WTC11 (cell line): Measurements from ENCODE around the gene GLE1. TPM values are rescaled to one million over a fixed set of nuclear protein-coding genes. Genes with fewer than 3 reads are reported as not detected.

Experiments
- ESRRA ChIP-seq: sonication (generic); formaldehyde crosslinking; IDR thresholded peaks from 2 replicates; pipeline ENCODE4 v1.8.1; 2022; ENCODE audit warnings: mild to moderate bottlenecking, missing genetic modification reagents, borderline replicate concordance
- HMGA2 ChIP-seq: fragments of 250-450 bp; sonication (Bioruptor Pico); IDR thresholded peaks from 2 replicates; pipeline ENCODE4 v1.4.0; 2021; ENCODE audit warnings: mild to moderate bottlenecking, moderate library complexity
- JUN ChIP-seq: sonication (generic); formaldehyde crosslinking; IDR thresholded peaks from 2 replicates; pipeline ENCODE4 v1.8.0; 2023; ENCODE audit warnings: mild to moderate bottlenecking, missing genetic modification reagents
- SP1 ChIP-seq: sonication (generic); formaldehyde crosslinking; conservative IDR thresholded peaks from 2 replicates; pipeline ENCODE4 v1.8.1; 2022; ENCODE audit warnings: missing genetic modification reagents
- ZNF396 ChIP-seq: fragments of 250-450 bp; sonication (Bioruptor Pico); IDR thresholded peaks from 2 replicates; pipeline ENCODE4 v1.8.0; 2021; ENCODE audit warnings: mild to moderate bottlenecking, moderate library complexity, borderline replicate concordance
- total RNA-seq: library from RNA; stranded (reverse); gene quantifications from 3 replicates; pipeline ENCODE4 v1.2.3, GENCODE V29; 2021
- TF ChIP-seq, protein P1 (sequence below): fragments of 250-450 bp; sonication (Bioruptor Pico); IDR thresholded peaks from 2 replicates; pipeline ENCODE4 v1.9.0; 2021; ENCODE audit warnings: mild to moderate bottlenecking
- TF ChIP-seq, protein P2 (sequence below): sonication (generic); formaldehyde crosslinking; IDR thresholded peaks from 2 replicates; pipeline ENCODE4 v1.8.1; 2023; ENCODE audit warnings: mild to moderate bottlenecking, missing genetic modification reagents
- TF ChIP-seq, protein P3 (sequence below): fragments of 250-450 bp; sonication (Bioruptor Pico); IDR thresholded peaks from 2 replicates; pipeline ENCODE4 v1.9.0; 2021; ENCODE audit warnings: mild to moderate bottlenecking, borderline replicate concordance
- TF ChIP-seq, protein P4 (sequence below): sonication (generic); formaldehyde crosslinking; IDR thresholded peaks from 2 replicates; pipeline ENCODE4 v1.8.0; 2022; ENCODE audit warnings: missing genetic modification reagents
- TF ChIP-seq, protein P5 (sequence below): sonication (generic); formaldehyde crosslinking; IDR thresholded peaks from 2 replicates; pipeline ENCODE4 v1.8.1; 2022; ENCODE audit warnings: low read depth, missing genetic modification reagents, borderline replicate concordance
- TF ChIP-seq, protein P6 (sequence below): fragments of 250-450 bp; sonication (Bioruptor Pico); IDR thresholded peaks from 2 replicates; pipeline ENCODE4 v2.1.2; 2022; ENCODE audit warnings: mild to moderate bottlenecking, moderate library complexity
- TF ChIP-seq, protein P7 (sequence below): sonication (generic); formaldehyde crosslinking; IDR thresholded peaks from 2 replicates; pipeline ENCODE4 v1.8.0; 2023; ENCODE audit warnings: missing genetic modification reagents, mild to moderate bottlenecking, borderline replicate concordance

The GLE1 gene
- total RNA-seq, 1 experiment from 2014 or later, result 19.7 TPM

DNA sequence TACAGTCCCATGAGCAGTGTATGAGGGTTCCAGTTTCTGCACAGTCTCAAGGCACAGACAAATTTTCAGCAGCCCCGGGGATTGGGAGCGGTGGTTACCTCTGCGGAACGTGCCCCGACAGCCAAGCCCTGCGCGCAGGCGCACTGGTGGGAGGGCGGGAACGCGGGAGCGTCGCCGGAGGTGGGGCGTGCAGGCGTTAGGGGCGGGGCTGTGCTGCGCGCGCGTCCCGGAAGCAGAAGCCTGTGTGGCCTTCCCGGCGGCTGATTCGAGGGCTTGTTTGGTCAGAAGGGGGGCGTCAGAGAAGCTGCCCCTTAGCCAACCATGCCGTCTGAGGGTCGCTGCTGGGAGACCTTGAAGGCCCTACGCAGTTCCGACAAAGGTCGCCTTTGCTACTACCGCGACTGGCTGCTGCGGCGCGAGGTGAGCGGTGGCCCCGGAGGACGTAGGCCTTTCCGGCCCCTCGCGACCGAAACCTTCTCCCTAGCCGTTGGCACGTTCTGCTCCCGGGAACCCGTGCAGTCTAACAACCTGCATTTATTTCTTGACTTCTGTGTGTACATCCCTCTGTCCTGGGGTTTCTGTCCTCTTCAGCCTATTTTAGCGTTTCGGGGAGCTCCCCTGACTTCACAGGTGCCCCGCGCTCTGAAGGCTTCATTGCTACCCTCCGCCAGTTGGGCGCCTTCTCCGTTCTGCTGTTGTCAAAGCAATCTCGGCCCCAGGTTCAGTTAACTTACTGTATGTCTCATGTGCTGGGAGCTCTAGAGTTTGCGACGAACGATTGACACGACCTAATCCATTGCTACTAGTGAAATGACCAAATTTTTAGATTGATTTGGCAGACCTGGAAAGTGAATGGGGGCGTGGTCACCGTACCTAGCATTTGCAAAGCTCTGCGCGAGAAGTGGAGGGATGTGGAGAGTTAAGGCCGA is at the start of gene GLE1 (continued):
- TF ChIP-seq, protein P1, sequence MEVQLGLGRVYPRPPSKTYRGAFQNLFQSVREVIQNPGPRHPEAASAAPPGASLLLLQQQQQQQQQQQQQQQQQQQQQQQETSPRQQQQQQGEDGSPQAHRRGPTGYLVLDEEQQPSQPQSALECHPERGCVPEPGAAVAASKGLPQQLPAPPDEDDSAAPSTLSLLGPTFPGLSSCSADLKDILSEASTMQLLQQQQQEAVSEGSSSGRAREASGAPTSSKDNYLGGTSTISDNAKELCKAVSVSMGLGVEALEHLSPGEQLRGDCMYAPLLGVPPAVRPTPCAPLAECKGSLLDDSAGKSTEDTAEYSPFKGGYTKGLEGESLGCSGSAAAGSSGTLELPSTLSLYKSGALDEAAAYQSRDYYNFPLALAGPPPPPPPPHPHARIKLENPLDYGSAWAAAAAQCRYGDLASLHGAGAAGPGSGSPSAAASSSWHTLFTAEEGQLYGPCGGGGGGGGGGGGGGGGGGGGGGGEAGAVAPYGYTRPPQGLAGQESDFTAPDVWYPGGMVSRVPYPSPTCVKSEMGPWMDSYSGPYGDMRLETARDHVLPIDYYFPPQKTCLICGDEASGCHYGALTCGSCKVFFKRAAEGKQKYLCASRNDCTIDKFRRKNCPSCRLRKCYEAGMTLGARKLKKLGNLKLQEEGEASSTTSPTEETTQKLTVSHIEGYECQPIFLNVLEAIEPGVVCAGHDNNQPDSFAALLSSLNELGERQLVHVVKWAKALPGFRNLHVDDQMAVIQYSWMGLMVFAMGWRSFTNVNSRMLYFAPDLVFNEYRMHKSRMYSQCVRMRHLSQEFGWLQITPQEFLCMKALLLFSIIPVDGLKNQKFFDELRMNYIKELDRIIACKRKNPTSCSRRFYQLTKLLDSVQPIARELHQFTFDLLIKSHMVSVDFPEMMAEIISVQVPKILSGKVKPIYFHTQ (CRISPR knock-in tag), result no peak
- TF ChIP-seq ESRRA (CRISPR knock-in tag) (no peak), ZNF396 (CRISPR knock-in tag) (no peak), HMGA2 (no peak), SP1 (CRISPR knock-in tag) (peak; percentile 86), JUN (CRISPR knock-in tag) (no peak)
- TF ChIP-seq, protein P2, sequence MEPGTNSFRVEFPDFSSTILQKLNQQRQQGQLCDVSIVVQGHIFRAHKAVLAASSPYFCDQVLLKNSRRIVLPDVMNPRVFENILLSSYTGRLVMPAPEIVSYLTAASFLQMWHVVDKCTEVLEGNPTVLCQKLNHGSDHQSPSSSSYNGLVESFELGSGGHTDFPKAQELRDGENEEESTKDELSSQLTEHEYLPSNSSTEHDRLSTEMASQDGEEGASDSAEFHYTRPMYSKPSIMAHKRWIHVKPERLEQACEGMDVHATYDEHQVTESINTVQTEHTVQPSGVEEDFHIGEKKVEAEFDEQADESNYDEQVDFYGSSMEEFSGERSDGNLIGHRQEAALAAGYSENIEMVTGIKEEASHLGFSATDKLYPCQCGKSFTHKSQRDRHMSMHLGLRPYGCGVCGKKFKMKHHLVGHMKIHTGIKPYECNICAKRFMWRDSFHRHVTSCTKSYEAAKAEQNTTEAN, result no peak
- TF ChIP-seq, protein P3, sequence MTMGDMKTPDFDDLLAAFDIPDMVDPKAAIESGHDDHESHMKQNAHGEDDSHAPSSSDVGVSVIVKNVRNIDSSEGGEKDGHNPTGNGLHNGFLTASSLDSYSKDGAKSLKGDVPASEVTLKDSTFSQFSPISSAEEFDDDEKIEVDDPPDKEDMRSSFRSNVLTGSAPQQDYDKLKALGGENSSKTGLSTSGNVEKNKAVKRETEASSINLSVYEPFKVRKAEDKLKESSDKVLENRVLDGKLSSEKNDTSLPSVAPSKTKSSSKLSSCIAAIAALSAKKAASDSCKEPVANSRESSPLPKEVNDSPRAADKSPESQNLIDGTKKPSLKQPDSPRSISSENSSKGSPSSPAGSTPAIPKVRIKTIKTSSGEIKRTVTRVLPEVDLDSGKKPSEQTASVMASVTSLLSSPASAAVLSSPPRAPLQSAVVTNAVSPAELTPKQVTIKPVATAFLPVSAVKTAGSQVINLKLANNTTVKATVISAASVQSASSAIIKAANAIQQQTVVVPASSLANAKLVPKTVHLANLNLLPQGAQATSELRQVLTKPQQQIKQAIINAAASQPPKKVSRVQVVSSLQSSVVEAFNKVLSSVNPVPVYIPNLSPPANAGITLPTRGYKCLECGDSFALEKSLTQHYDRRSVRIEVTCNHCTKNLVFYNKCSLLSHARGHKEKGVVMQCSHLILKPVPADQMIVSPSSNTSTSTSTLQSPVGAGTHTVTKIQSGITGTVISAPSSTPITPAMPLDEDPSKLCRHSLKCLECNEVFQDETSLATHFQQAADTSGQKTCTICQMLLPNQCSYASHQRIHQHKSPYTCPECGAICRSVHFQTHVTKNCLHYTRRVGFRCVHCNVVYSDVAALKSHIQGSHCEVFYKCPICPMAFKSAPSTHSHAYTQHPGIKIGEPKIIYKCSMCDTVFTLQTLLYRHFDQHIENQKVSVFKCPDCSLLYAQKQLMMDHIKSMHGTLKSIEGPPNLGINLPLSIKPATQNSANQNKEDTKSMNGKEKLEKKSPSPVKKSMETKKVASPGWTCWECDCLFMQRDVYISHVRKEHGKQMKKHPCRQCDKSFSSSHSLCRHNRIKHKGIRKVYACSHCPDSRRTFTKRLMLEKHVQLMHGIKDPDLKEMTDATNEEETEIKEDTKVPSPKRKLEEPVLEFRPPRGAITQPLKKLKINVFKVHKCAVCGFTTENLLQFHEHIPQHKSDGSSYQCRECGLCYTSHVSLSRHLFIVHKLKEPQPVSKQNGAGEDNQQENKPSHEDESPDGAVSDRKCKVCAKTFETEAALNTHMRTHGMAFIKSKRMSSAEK (CRISPR knock-in tag), result no peak
- TF ChIP-seq, protein P4, sequence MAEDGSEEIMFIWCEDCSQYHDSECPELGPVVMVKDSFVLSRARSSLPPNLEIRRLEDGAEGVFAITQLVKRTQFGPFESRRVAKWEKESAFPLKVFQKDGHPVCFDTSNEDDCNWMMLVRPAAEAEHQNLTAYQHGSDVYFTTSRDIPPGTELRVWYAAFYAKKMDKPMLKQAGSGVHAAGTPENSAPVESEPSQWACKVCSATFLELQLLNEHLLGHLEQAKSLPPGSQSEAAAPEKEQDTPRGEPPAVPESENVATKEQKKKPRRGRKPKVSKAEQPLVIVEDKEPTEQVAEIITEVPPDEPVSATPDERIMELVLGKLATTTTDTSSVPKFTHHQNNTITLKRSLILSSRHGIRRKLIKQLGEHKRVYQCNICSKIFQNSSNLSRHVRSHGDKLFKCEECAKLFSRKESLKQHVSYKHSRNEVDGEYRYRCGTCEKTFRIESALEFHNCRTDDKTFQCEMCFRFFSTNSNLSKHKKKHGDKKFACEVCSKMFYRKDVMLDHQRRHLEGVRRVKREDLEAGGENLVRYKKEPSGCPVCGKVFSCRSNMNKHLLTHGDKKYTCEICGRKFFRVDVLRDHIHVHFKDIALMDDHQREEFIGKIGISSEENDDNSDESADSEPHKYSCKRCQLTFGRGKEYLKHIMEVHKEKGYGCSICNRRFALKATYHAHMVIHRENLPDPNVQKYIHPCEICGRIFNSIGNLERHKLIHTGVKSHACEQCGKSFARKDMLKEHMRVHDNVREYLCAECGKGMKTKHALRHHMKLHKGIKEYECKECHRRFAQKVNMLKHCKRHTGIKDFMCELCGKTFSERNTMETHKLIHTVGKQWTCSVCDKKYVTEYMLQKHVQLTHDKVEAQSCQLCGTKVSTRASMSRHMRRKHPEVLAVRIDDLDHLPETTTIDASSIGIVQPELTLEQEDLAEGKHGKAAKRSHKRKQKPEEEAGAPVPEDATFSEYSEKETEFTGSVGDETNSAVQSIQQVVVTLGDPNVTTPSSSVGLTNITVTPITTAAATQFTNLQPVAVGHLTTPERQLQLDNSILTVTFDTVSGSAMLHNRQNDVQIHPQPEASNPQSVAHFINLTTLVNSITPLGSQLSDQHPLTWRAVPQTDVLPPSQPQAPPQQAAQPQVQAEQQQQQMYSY (CRISPR knock-in tag), result no peak
- TF ChIP-seq, protein P5, sequence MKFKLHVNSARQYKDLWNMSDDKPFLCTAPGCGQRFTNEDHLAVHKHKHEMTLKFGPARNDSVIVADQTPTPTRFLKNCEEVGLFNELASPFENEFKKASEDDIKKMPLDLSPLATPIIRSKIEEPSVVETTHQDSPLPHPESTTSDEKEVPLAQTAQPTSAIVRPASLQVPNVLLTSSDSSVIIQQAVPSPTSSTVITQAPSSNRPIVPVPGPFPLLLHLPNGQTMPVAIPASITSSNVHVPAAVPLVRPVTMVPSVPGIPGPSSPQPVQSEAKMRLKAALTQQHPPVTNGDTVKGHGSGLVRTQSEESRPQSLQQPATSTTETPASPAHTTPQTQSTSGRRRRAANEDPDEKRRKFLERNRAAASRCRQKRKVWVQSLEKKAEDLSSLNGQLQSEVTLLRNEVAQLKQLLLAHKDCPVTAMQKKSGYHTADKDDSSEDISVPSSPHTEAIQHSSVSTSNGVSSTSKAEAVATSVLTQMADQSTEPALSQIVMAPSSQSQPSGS (CRISPR knock-in tag), result no peak
- TF ChIP-seq, protein P6, sequence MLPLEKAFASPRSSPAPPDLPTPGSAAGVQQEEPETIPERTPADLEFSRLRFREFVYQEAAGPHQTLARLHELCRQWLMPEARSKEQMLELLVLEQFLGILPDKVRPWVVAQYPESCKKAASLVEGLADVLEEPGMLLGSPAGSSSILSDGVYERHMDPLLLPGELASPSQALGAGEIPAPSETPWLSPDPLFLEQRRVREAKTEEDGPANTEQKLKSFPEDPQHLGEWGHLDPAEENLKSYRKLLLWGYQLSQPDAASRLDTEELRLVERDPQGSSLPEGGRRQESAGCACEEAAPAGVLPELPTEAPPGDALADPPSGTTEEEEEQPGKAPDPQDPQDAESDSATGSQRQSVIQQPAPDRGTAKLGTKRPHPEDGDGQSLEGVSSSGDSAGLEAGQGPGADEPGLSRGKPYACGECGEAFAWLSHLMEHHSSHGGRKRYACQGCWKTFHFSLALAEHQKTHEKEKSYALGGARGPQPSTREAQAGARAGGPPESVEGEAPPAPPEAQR (CRISPR knock-in tag), result no peak
- TF ChIP-seq, protein P7, sequence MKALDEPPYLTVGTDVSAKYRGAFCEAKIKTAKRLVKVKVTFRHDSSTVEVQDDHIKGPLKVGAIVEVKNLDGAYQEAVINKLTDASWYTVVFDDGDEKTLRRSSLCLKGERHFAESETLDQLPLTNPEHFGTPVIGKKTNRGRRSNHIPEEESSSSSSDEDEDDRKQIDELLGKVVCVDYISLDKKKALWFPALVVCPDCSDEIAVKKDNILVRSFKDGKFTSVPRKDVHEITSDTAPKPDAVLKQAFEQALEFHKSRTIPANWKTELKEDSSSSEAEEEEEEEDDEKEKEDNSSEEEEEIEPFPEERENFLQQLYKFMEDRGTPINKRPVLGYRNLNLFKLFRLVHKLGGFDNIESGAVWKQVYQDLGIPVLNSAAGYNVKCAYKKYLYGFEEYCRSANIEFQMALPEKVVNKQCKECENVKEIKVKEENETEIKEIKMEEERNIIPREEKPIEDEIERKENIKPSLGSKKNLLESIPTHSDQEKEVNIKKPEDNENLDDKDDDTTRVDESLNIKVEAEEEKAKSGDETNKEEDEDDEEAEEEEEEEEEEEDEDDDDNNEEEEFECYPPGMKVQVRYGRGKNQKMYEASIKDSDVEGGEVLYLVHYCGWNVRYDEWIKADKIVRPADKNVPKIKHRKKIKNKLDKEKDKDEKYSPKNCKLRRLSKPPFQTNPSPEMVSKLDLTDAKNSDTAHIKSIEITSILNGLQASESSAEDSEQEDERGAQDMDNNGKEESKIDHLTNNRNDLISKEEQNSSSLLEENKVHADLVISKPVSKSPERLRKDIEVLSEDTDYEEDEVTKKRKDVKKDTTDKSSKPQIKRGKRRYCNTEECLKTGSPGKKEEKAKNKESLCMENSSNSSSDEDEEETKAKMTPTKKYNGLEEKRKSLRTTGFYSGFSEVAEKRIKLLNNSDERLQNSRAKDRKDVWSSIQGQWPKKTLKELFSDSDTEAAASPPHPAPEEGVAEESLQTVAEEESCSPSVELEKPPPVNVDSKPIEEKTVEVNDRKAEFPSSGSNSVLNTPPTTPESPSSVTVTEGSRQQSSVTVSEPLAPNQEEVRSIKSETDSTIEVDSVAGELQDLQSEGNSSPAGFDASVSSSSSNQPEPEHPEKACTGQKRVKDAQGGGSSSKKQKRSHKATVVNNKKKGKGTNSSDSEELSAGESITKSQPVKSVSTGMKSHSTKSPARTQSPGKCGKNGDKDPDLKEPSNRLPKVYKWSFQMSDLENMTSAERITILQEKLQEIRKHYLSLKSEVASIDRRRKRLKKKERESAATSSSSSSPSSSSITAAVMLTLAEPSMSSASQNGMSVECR (CRISPR knock-in tag), result no peak; the same call in 1 of the 2 replicates
